HG03095 (cell line): ENCODE results near the gene CDK17.

Source experiments
- ATAC-seq: cut with Tn5 transposase; IDR thresholded peaks from one replicate; pipeline ENCODE4 v1.9.1; 2021; ENCODE audit warnings: moderate library complexity; ENCODE audit not compliant: unreplicated experiment

CDK17 gene

DNA sequence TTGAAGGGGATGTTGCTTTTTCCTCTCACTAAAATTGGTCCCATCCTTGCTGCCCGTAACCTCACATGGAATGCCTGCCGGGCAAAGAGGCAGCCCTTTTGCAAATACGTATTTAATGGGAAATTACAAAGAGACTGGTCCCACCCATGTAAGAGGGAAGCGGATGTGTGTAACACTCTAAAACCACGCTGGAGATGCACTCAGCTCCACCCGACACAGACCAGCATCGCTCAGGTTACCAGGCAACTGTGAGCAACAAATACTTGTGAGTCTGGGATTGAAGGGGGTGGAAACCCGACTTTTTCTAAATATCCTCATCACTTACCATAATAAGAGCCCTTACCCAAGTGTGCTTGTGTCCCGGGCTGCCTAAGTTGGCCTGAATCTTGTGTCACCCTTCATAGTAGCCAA lies 158.4 kb downstream of the CDK17 start:
- ATAC-seq, result no peak

- no peak for ATAC-seq
Observed at GRCh38 chr12:96241431-96241830, 158.8 kb downstream of the CDK17 start.

GRCh38 chr12:96240656-96241055 lies 159.6 kb downstream of the CDK17 start:
- ATAC-seq, result no peak

DNA sequence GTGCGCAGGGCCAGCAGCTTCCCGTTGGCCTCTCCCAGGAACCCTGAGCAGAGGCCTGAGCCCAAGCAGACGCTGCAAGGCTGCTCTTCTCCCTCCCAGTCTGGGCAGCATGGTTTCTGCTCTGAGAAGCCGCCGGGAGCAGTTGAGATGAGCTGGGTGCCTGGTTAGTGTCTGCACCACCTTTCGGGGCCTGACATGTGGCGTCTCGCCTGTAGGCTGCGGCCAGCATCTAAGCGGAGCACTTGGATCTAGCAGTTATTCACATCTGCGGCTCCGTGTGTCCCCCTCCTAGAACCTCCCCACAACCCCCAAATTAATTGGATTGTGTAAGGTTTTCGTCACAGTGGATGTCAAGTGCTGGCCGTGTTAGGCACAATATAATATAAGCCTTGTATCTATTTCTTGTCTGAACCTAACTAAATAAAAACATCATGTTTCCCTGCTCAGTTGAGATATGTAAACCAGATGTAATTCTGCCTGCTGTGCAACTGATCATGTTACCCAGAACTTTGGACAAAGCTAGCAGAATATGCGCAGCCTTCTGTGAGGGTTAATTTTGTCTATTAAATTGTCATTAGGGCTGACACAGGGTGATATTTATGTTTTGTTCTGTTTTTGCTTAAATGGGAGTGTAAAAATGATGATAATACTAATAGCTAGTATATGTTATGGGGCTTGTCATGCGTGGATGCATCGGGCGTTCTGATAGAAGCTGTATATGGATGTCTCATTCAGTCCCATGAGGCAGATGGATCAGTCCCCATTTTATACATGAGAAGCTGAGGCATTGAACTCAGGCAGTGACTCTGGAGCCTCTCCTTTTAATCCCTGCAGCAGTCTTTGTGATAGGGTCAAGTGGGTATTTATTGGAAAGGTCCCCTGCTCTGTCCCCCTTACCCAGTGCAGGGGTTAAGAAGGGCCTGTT lies 160.3 kb downstream of the CDK17 start:
- ATAC-seq, result no peak

DNA sequence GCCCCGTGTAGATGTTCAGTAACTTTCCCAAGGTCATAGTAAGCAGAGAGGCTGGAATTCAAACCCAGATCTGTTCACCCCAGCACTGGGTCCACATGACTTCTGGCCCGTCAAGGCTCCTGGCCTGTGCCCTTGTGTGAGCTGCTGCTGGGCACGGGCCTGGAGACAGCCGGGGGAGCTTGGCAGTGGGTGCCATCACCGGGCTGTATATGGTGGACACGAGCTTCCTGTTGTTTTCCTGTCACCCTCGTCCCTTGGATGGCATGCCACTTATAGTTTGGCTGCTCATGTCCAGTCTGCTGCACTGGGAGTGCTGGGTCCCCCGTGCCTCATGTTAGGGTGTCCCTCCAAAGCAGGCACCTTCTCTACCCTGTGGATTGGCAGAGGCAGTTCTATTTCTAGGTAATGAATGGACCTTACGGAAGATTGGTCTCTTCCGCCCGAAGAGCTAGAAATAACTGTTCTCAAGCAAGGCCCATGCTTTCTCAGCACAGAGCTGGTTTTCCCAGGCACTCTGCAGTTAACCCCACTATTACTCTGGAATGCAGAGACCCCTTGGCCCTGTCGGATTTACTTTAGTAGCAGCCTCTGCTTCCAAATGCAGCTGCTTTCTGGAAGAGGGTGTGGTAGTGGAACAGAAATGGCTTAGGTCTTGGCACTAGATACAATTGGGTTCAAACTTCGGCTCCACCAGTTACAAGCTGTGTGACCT lies 161.7 kb downstream of the CDK17 start:
- no peak for ATAC-seq

DNA sequence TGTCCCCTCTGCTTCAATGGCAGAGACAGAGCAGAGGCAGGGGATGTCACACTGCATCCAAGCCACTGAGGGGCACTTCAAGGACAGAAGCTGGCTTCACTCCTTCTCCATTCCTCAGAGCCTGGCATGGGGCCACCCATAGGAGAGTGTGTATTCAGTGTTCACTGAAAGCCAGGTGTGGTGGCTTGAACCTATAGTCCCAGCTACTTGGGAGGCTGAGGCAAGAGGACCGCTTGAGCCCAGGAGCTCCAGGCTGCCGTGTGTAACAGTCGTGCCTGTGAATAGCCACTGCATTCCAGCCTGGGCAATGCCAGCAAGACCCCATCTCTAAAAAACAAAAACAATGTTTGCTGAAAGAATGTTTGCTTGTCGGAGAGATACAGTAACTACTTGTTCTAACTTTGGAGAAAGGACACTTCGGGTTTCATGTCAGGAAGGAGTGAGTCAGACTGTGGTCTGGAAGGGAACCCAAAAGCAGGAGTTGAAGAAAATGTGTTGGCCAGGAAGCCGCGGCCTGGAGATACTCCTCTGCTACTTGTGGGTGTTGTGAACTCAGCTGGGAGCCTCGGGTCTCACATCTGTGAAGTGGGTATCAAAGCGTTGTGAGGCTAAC lies 162.7 kb downstream of the CDK17 start:
- ATAC-seq, result no peak

DNA sequence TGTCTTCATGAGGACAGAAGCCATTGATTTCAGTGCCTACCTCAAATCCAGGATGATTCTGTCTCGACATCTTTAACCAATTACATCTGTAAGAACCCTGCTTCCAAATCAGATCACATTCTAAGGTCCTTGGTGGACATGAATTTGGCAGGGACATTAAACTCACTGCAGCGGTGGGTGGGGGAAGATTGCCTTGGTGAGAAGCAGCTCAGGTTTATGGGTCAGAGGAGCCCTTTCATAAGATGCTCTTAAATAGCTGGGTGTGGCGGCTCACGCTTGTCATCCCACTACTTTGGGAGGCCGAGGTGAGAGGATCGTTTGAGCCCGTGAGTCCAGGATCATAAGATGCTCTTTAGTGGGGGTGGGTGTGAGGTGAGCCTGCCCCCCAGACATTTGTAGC lies 163.2 kb downstream of the CDK17 start:
- ATAC-seq, result no peak

- no peak for ATAC-seq
Observed at GRCh38 chr12:96236221-96236822, 163.9 kb downstream of the CDK17 start.

DNA sequence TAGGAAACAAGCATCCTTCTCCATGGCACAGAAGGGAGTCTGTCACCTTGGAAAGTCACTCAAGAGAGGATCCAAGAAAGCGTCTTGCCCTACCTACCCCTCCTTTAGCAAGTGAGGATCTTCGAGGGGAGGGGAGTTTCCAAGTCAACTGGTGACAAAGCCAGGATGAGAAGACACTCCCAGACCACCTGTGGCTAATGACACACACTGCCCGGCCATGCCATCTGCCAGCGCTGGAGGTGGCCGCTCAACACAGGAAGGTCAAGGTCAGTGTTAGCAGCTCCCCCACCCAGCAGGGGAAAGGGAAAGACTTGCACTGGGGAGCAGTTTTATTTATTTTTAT lies 164.8 kb downstream of the CDK17 start:
- no peak for ATAC-seq

DNA sequence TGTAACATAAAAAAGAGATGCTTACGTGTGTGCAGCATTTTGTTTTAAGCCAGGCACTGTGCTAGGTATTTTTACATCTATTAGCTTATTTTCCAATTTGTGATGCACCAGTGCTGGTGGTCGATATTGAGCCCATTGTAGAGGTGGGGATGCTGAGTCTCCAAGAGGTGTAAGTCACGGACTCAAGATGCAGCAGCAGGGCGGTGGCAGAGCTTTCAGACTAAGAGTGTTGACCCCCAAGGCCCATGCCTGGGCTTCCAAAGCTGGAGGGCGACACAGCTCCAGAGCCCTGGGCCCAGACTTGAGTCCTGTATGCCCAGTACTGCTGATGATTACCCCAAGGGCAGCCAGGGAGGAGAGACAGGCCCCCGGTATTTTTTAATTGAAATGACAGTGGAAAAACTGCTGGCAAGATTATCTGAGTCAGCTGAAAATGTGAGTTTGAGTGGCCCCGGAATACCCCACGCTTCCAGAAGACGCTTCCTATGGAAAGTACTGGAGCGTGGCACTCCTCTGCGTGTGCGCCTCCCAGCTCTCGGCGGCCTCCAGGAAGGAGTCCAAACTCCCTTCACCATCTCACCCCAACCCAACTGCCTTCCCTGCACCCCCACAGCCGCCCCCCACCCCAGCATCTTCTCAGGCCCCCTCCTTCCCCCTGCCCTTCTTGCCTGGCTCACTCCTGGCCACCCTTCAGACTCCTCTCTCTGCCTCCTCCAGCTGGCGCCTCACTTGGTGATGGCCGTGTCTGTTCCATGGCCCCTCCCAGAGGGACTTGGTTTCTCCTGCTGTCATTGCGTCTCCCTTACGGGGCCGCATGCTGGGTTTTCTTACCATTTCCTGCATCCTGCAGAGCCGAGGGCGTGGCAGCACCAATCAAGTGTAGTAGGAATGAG lies 165.4 kb downstream of the CDK17 start:
- ATAC-seq, result no peak

- no peak for ATAC-seq
Observed at GRCh38 chr12:96233939-96234461, 166.2 kb downstream of the CDK17 start.

DNA sequence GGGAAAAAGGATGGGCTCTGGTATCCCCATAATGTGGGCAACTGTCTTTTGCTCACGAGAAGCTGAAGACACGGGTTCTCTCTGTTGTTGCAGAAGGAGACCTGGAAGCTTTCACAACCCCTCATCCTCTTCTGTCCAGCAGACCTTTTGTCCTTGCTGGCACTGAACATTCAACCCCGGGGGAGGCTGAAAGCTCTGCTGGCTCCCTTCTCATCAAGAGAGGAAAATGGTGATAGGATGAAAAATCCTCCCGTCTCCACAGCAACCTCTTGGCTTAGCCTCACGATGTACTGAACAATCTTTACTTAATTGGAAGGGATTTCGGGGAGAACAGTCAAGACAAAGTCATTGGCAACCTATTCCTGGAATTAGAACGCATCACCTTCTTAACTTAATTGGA lies 167.1 kb downstream of the CDK17 start:
- ATAC-seq, result no peak

DNA sequence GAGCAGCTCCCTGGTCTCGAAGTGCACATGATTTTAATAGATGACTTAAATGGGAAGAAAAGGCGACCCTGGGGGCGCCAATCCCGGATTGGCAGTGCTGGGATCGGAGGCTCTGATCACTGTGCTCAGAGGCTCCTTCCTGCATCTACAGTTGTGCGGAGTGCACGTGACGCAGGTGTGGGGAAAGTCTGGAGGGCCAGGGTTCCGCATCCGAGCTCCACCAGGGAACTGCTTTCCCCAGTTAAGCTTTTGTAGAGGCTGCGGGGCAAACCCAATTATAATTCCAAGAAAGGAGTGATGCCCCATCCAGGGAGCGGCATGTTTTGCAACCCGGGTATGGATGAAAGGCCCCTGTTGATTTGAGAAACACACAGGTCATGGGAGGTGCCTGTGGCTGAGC lies 169.6 kb downstream of the CDK17 start:
- no peak for ATAC-seq

- no peak for ATAC-seq
Observed at GRCh38 chr12:96228566-96229248, 171.5 kb downstream of the CDK17 start.
